Esophagus squamous epithelium (tissue), 5 donors: ENCODE data around the gene EFCAB8. TPM values are rescaled to one million over a fixed set of nuclear protein-coding genes. Genes with fewer than 3 reads are reported as not detected.

Experiments
- DNase-seq: peaks from one replicate; lab custom pipeline; 2025; lab: John Stamatoyannopoulos, UW
- H3K27ac ChIP-seq, 4 donors: fragments of 200-600 bp; sonication (generic); one replicate each; pipeline ENCODE4 v1.5.1; 2016 to 2019; ENCODE audit warnings: mild to moderate bottlenecking in 1 of 4
- H3K27me3 ChIP-seq, 4 donors: fragments of 200-600 bp; sonication (generic); 1 replicate in 3 of 4; 2 replicates in 1 of 4; pipeline versions ENCODE4 v1.5.1 to v1.6.0; 2017 to 2021; ENCODE audit warnings: antibody characterized with exemption in 1 of 4
- H3K36me3 ChIP-seq, 3 donors: fragments of 200-600 bp; sonication (generic); one replicate each; pipeline ENCODE4 v1.5.1; 2016 to 2019
- H3K4me1 ChIP-seq, 3 donors: fragments of 200-600 bp; sonication (generic); one replicate each; pipeline ENCODE4 v1.5.1; 2017 to 2019
- H3K4me3 ChIP-seq, 4 donors: fragments of 200-600 bp; sonication (generic); 1 replicate in 3 of 4; 2 replicates in 1 of 4; pipeline ENCODE4 v1.5.1; 2016 to 2019; ENCODE audit warnings: mild to moderate bottlenecking in 2 of 4, moderate library complexity in 1 of 4
- H3K9me3 ChIP-seq, 3 donors: fragments of 200-600 bp; sonication (generic); one replicate each; pipeline ENCODE4 v1.5.1; 2016 to 2019
- CTCF ChIP-seq, 6 experiments: fragments of 450-650 bp in 4 of 6; fragments of 200-600 bp in 2 of 6; sonication (generic) in 2 of 6; IDR thresholded peaks; one replicate each; pipeline ENCODE4 v1.5.1; 2016 to 2019; ENCODE audit warnings: antibody characterized with exemption in 6 of 6, mild to moderate bottlenecking in 4 of 6, moderate library complexity in 4 of 6
- POLR2A ChIP-seq, 4 donors: fragments of 450-650 bp; IDR thresholded peaks; one replicate each; pipeline ENCODE4 v1.6.1; 2017; ENCODE audit warnings: antibody characterized with exemption in 4 of 4, mild to moderate bottlenecking in 4 of 4, moderate library complexity in 3 of 4
- WGBS, 2 donors: methylation state at CpG; one replicate each; pipeline ENCODE4 v1.1.5; 2018; 5-methylcytosine and 5-hydroxymethylcytosine counted together
- intact Hi-C: fragments of 100-400 bp; cut with DNase I; formaldehyde crosslinking; loops from one replicate; pipeline ENCODE4 v1.15.0; 2022
- total RNA-seq, 4 donors: library from RNA; depleted of rRNA; stranded (reverse); fragments of >200 nt; gene quantifications; one replicate each; pipeline ENCODE4 v1.1.0, GENCODE V29; 2016
- donor health status: DM: yes; HTN: yes; CAD: no.

The EFCAB8 gene
- total RNA-seq, 4 donors from 2014 or later, result 0.38 TPM; not detected in 3

- WGBS, 2 donors, result 74 to 76% methylated on average over 5 to 8 of the region's 11 CpGs
- intact Hi-C loops, result loop anchor here (10.0 kb wide), 1 partner anchor 93 kb away; no protein-coding TSS in a partner anchor
- Histone ChIP-seq H3K27me3 (no peaks in the 10 kb centered on the region), H3K4me1 (no peaks in the 10 kb centered on the region), H3K9me3 (no peaks in the 10 kb centered on the region), H3K27ac (no peak overlapping the region), H3K4me3 (no peak overlapping the region), H3K36me3 (no peaks in the 10 kb centered on the region)
- no peak for DNase-seq
- TF ChIP-seq CTCF (IDR thresholded peaks at IDR 0.05) (no peak), POLR2A (IDR thresholded peaks at IDR 0.05) (no peak)
Observed at GRCh38 chr20:32887492-32887891, 28.8 kb downstream of the EFCAB8 start.

- Histone ChIP-seq H3K27ac (no peak overlapping the region), H3K36me3 (no peaks in the 10 kb centered on the region), H3K27me3 (no peaks in the 10 kb centered on the region), H3K9me3 (no peaks in the 10 kb centered on the region), H3K4me1 (no peaks in the 10 kb centered on the region), H3K4me3 (no peak overlapping the region)
- TF ChIP-seq CTCF (IDR thresholded peaks at IDR 0.05) (no peak), POLR2A (IDR thresholded peaks at IDR 0.05) (no peak)
- no peak for DNase-seq
- intact Hi-C loops, result loop anchor here (10.0 kb wide), 1 partner anchor 94 kb away; no protein-coding TSS in a partner anchor
- WGBS, 2 donors, result 51 to 58% methylated on average over 3 to 4 of the region's 5 CpGs
Observed at GRCh38 chr20:32888636-32889035, 29.9 kb downstream of the EFCAB8 start.

DNA sequence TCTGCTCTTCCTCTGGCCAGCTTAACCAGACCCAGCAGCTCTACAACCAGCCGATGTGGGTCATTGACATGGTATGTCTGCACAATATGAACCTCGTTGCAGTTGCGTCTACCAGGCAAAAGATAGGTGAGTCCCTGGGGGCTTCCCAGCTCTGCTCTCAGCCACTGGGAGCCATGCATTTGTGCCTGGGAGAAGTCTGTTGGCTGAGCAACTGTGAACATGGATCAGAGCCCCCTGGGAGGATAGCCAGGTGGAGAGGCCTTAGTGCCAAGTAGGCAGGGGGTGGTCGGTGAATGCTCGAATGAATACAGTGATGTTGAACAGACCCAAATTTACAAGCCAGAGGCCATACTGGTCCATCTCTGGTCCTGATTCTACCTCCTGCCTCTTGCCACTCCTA is 30.6 kb downstream of the EFCAB8 start:
- no peak overlapping the region for H3K27ac ChIP-seq
- H3K27me3 ChIP-seq, result no peaks in the 10 kb centered on the region
- H3K9me3 ChIP-seq, result no peaks in the 10 kb centered on the region
- DNase-seq, result no peak
- WGBS, 2 donors, result 81 to 83% methylated on average over 2 to 5 of the region's 5 CpGs
- H3K36me3 ChIP-seq, result no peaks in the 10 kb centered on the region
- peaks cover 0 to 5% (median 0%) of the 10 kb centered on the region in 3 donors for H3K4me1 ChIP-seq
- intact Hi-C loops, result loop anchor here (10.0 kb wide), 1 partner anchor 94 kb away; no protein-coding TSS in a partner anchor
- H3K4me3 ChIP-seq, result no peak overlapping the region
- TF ChIP-seq CTCF (IDR thresholded peaks at IDR 0.05) (no peak), POLR2A (IDR thresholded peaks at IDR 0.05) (no peak)

- Histone ChIP-seq H3K4me3 (no peak overlapping the region), H3K27ac (no peak overlapping the region), H3K9me3 (no peaks in the 10 kb centered on the region), H3K36me3 (no peaks in the 10 kb centered on the region), H3K4me1 (peaks cover 0 to 14% (median 0%) of the 10 kb centered on the region in 3 donors), H3K27me3 (no peaks in the 10 kb centered on the region)
- WGBS, 2 donors, result 87 to 96% methylated on average over 6 to 8 of the region's 8 CpGs
- intact Hi-C loops, result no loop called here
- TF ChIP-seq POLR2A (IDR thresholded peaks at IDR 0.05), result no peak
- DNase-seq, result no peak
Observed at GRCh38 chr20:32891491-32891890, 32.8 kb downstream of the EFCAB8 start.

- peaks cover 0 to 14% (median 0%) of the 10 kb centered on the region in 3 donors for H3K4me1 ChIP-seq
- H3K27ac ChIP-seq, result no peak overlapping the region
- H3K4me3 ChIP-seq, result no peak overlapping the region
- H3K27me3 ChIP-seq, result no peaks in the 10 kb centered on the region
- WGBS, 2 donors, result 95% methylated on average over 4 of the region's 4 CpGs; no CpG with 5 or more reads in 1 of the 2 donors
- no peak for TF ChIP-seq CTCF (IDR thresholded peaks at IDR 0.05)
- TF ChIP-seq POLR2A (IDR thresholded peaks at IDR 0.05), result no peak
- H3K9me3 ChIP-seq, result no peaks in the 10 kb centered on the region
- no peak for DNase-seq
- no peaks in the 10 kb centered on the region for H3K36me3 ChIP-seq
- intact Hi-C loops, result no loop called here
Observed at GRCh38 chr20:32891926-32892660, 33.4 kb downstream of the EFCAB8 start.
